Mucosa of descending colon (tissue), 3 donors: ENCODE results near the gene RIBC2. TPM values are rescaled to one million over a fixed set of nuclear protein-coding genes. Genes with fewer than 3 reads are reported as not detected.

Experiments
- ATAC-seq: fragments of 200-7000 bp; cut with Tn5 transposase; one replicate; pipeline ENCODE4 v1.9.1; 2020; ENCODE audit warnings: mild to moderate bottlenecking, moderate library complexity
- DNase-seq, 3 donors: peaks; one replicate each; pipeline ENCODE4 v3.0.0-alpha.2; 2020
- H3K36me3 ChIP-seq: fragments of 200-600 bp; one replicate; pipeline ENCODE4 v1.8.0; 2021; ENCODE audit warnings: low read depth, mild to moderate bottlenecking
- H3K4me1 ChIP-seq: fragments of 200-600 bp; one replicate; pipeline ENCODE4 v1.8.0; 2021; ENCODE audit warnings: low read depth, mild to moderate bottlenecking
- H3K4me3 ChIP-seq: fragments of 200-600 bp; one replicate; pipeline ENCODE4 v1.8.0; 2021; ENCODE audit warnings: mild to moderate bottlenecking
- H3K9me3 ChIP-seq: fragments of 200-600 bp; one replicate; pipeline ENCODE4 v1.8.0; 2021; ENCODE audit warnings: mild to moderate bottlenecking
- CTCF ChIP-seq: fragments of 200-600 bp; IDR thresholded peaks from one replicate; pipeline ENCODE4 v1.8.0; 2022; ENCODE audit warnings: antibody characterized with exemption, mild to moderate bottlenecking
- intact Hi-C, 2 donors: fragments of 100-400 bp; cut with DNase I in 1 of 2; cut with micrococcal nuclease in 1 of 2; formaldehyde crosslinking; loops; one replicate each; pipeline versions ENCODE4 v1.11.0 to v1.11.1; 2022; cut with DNase I, micrococcal nuclease
- total RNA-seq, 3 donors: library from RNA; stranded (reverse); fragmentation: NEBNext Ultra II Directional in 2 of 3; extraction: Animal tissue kit (Norgen Biotek cat#: 25700) in 2 of 3; gene quantifications; one replicate each; pipeline versions ENCODE4 v1.2.1 to v1.2.4, GENCODE V29; 2021 to 2023
- donor health status: DM: no; HTN: no; CAD: no; lungs with moderate emphysema.
- donor health status: DM: no; HTN: no; CAD: no.
- donor health status: DM: no; HTN: yes; CAD: no.

Gene RIBC2
- total RNA-seq, 3 donors from 2014 or later, result 0.41 to 2.6 (median 1.6) TPM

GRCh38 chr22:45381348-45381747 is 32.1 kb upstream of the RIBC2 start:
- Histone ChIP-seq H3K4me3 (no peak overlapping the region), H3K9me3 (no peaks in the 10 kb centered on the region), H3K36me3 (no peaks in the 10 kb centered on the region), H3K4me1 (no peaks in the 10 kb centered on the region)
- no peak for TF ChIP-seq CTCF
- DNase-seq, result no peak
- intact Hi-C loops, result no loop called here
- ATAC-seq, result no peak

- DNase-seq (no peak), ATAC-seq (no peak)
- Histone ChIP-seq H3K4me1 (no peaks in the 10 kb centered on the region), H3K9me3 (no peaks in the 10 kb centered on the region), H3K36me3 (no peaks in the 10 kb centered on the region), H3K4me3 (no peak overlapping the region)
- TF ChIP-seq CTCF, result no peak
- intact Hi-C loops, result no loop called here
Measured at GRCh38 chr22:45389546-45389945, 23.9 kb upstream of the RIBC2 start.

- no peak for TF ChIP-seq CTCF
- intact Hi-C loops, result no loop called here
- Histone ChIP-seq H3K4me1 (no peaks in the 10 kb centered on the region), H3K9me3 (no peaks in the 10 kb centered on the region), H3K4me3 (no peak overlapping the region), H3K36me3 (no peaks in the 10 kb centered on the region)
- no peak for ATAC-seq
- no peak for DNase-seq
Measured at GRCh38 chr22:45397806-45398205, 15.7 kb upstream of the RIBC2 start.

GRCh38 chr22:45398214-45398613 is 15.3 kb upstream of the RIBC2 start:
- no peak for TF ChIP-seq CTCF
- H3K36me3 ChIP-seq, result no peaks in the 10 kb centered on the region
- intact Hi-C loops, result no loop called here
- H3K4me3 ChIP-seq, result no peak overlapping the region
- DNase-seq (no peak), ATAC-seq (no peak)
- no peaks in the 10 kb centered on the region for H3K4me1 ChIP-seq
- H3K9me3 ChIP-seq, result no peaks in the 10 kb centered on the region

GRCh38 chr22:45399712-45400445 is 13.6 kb upstream of the RIBC2 start:
- Histone ChIP-seq H3K36me3 (no peaks in the 10 kb centered on the region), H3K4me3 (no peak overlapping the region), H3K9me3 (no peaks in the 10 kb centered on the region), H3K4me1 (no peaks in the 10 kb centered on the region)
- ATAC-seq (no peak), DNase-seq (no peak)
- intact Hi-C loops, result no loop called here
- no peak for TF ChIP-seq CTCF
